Cardiac fibroblast (primary cell): ENCODE measurements around the gene HADHA.

Experiments
- DNase-seq, 2 donors: peaks; one replicate each; pipeline versions ENCODE4 v3.0.0 to v3.0.0-alpha.2; 2010; ENCODE audit warnings: low read depth in 2 of 2
- H3K4me3 ChIP-seq, 2 donors: replicated peaks in 1 of 2; 1 replicate in 1 of 2; 2 replicates in 1 of 2; pipeline ENCODE4 v1.5.1; 2011; ENCODE audit warnings: low read depth in 2 of 2, low read length in 2 of 2, mild to moderate bottlenecking in 2 of 2, moderate library complexity in 1 of 2
- CTCF ChIP-seq: IDR thresholded peaks from one replicate; pipeline ENCODE4 v1.5.1; 2011; ENCODE audit warnings: low read depth, mild to moderate bottlenecking, low read length, inconsistent platforms

HADHA gene

GRCh38 chr2:26281226-26281625, 36.8 kb upstream of the HADHA start:
- H3K4me3 ChIP-seq = no peak overlapping the region
- TF ChIP-seq CTCF = no peak
- DNase-seq = no peak

- TF ChIP-seq CTCF = no peak
- H3K4me3 ChIP-seq = no peak overlapping the region
- DNase-seq = no peak
Observed at GRCh38 chr2:26279886-26280285, 35.5 kb upstream of the HADHA start.

- H3K4me3 ChIP-seq = no peak overlapping the region
- TF ChIP-seq CTCF = no peak
- no peak for DNase-seq
Observed at GRCh38 chr2:26276484-26277227, 32.2 kb upstream of the HADHA start.

- peak; percentile 98 for DNase-seq
- H3K4me3 ChIP-seq = no peak overlapping the region
- TF ChIP-seq CTCF = no peak
Observed at GRCh38 chr2:26274058-26274613, 29.7 kb upstream of the HADHA start.

GRCh38 chr2:26273501-26273900, 29.1 kb upstream of the HADHA start:
- no peak for TF ChIP-seq CTCF
- DNase-seq = peak; percentile 24 to 32
- H3K4me3 ChIP-seq = no peak overlapping the region

- TF ChIP-seq CTCF = no peak
- DNase-seq = no peak
- no peak overlapping the region for H3K4me3 ChIP-seq
Observed at GRCh38 chr2:26270373-26270772, 25.9 kb upstream of the HADHA start.
